ENCODE measurements around the gene CEPT1.

DNA sequence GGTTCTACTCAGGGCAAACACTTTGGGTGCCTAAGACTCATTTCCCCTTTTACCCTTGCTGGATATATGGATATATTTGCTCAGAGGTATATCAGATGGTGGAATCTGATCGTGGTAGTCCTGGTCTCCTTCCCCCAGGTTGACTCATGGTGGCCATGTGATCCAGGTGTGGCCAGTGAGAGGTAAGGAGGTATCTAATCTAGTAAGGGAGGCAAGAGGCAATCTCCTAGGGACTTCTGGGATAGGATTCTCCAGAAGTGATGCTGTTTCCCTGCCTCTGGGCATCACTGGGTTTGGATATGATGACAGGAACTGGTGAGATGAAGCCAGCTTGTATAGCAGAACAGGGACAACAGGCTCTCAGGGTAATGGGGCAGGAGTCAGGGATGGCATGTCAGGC, 68.9 kb downstream of the CEPT1 start:
- TF ChIP-seq OVOL2 (CRISPR knock-in tag; IDR thresholded peaks at IDR 0.05; ENCODE audit: borderline replicate concordance): no peak
- TF ChIP-seq, protein P1, sequence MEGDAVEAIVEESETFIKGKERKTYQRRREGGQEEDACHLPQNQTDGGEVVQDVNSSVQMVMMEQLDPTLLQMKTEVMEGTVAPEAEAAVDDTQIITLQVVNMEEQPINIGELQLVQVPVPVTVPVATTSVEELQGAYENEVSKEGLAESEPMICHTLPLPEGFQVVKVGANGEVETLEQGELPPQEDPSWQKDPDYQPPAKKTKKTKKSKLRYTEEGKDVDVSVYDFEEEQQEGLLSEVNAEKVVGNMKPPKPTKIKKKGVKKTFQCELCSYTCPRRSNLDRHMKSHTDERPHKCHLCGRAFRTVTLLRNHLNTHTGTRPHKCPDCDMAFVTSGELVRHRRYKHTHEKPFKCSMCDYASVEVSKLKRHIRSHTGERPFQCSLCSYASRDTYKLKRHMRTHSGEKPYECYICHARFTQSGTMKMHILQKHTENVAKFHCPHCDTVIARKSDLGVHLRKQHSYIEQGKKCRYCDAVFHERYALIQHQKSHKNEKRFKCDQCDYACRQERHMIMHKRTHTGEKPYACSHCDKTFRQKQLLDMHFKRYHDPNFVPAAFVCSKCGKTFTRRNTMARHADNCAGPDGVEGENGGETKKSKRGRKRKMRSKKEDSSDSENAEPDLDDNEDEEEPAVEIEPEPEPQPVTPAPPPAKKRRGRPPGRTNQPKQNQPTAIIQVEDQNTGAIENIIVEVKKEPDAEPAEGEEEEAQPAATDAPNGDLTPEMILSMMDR (IDR thresholded peaks at IDR 0.05): no peak
- TF ChIP-seq, protein P2, sequence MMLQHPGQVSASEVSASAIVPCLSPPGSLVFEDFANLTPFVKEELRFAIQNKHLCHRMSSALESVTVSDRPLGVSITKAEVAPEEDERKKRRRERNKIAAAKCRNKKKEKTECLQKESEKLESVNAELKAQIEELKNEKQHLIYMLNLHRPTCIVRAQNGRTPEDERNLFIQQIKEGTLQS (CRISPR knock-in tag; conservative IDR thresholded peaks at IDR 0.05): no peak
- TF ChIP-seq, protein P3, sequence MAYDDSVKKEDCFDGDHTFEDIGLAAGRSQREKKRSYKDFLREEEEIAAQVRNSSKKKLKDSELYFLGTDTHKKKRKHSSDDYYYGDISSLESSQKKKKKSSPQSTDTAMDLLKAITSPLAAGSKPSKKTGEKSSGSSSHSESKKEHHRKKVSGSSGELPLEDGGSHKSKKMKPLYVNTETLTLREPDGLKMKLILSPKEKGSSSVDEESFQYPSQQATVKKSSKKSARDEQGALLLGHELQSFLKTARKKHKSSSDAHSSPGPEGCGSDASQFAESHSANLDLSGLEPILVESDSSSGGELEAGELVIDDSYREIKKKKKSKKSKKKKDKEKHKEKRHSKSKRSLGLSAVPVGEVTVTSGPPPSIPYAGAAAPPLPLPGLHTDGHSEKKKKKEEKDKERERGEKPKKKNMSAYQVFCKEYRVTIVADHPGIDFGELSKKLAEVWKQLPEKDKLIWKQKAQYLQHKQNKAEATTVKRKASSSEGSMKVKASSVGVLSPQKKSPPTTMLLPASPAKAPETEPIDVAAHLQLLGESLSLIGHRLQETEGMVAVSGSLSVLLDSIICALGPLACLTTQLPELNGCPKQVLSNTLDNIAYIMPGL (CRISPR knock-in tag; IDR thresholded peaks at IDR 0.05): no peak
